HepG2 (cell line): Measurements from ENCODE around the gene NOTCH2. TPM values are rescaled to one million over a fixed set of nuclear protein-coding genes. Genes with fewer than 3 reads are reported as not detected.

Experiments
- ATAC-seq: fragments of 200-7000 bp; cut with Tn5 transposase; 3 replicates; pipeline ENCODE4 v1.9.1; 2020; ENCODE audit warnings: mild to moderate bottlenecking, moderate library complexity
- BruUV-seq: library from RNA; stranded (reverse); fragments of 400-500 nt; replicated peaks from 2 replicates; lab custom pipeline; 2021; lab: Mats Ljungman, UMichigan
- CTCF ChIA-PET: fragments of 300-600 bp; formaldehyde crosslinking; extraction: SDS; loops from one replicate; lab custom pipeline; 2021; ENCODE audit warnings: low total read pairs, inconsistent platforms, low intra/inter-chr PET ratio; lab: Yijun Ruan, JAX
- POLR2A ChIA-PET: fragments of 350-600 bp; sonication (Branson Sonifier 250); formaldehyde crosslinking; loops from one replicate; lab custom pipeline; 2020; ENCODE audit warnings: antibody characterized with exemption, inconsistent platforms; lab: Yijun Ruan, JAX
- DNase-seq: peaks from one replicate; pipeline ENCODE4 v3.0.0-alpha.2; 2015; ENCODE audit warnings: low spot score
- FAIRE-seq: peaks from 3 replicates; lab custom pipeline; 2011; peaks lifted over from hg19 to GRCh38; lab: Jason Lieb, UNC
- H2AFZ ChIP-seq: one replicate; pipeline ENCODE4 v1.6.1; 2011; ENCODE audit warnings: low read length, inconsistent platforms
- H3K27ac ChIP-seq: fragments of 300-600 bp; 3 replicates; pipeline ENCODE4 v1.8.0; 2011; ENCODE audit warnings: mixed run types, mild to moderate bottlenecking, mixed read lengths, low read length, inconsistent platforms; ENCODE audit not compliant: insufficient read depth; ENCODE audit errors: extremely low read length
- H3K27me3 ChIP-seq, 2 experiments: fragments of 200-600 bp in 1 of 2; 2 replicates in 1 of 2; 3 replicates in 1 of 2; pipeline versions ENCODE4 v1.6.0 to v1.8.0; 2011; ENCODE audit warnings: low read length in 2 of 2, mild to moderate bottlenecking in 2 of 2, moderate library complexity in 2 of 2, inconsistent platforms in 1 of 2; ENCODE audit not compliant: insufficient read depth in 2 of 2, control insufficient read depth in 1 of 2
- H3K36me3 ChIP-seq, 2 experiments: fragments of 200-600 bp in 1 of 2; replicated peaks in 1 of 2; 2 replicates in 1 of 2; 3 replicates in 1 of 2; pipeline versions ENCODE4 v1.5.1 to v1.8.0; 2011; ENCODE audit warnings: low read length in 2 of 2, inconsistent platforms in 1 of 2; ENCODE audit not compliant: insufficient read depth in 2 of 2, control insufficient read depth in 1 of 2
- H3K4me1 ChIP-seq: 2 replicates; pipeline ENCODE4 v1.5.1; 2012; ENCODE audit warnings: low read length, inconsistent platforms; ENCODE audit not compliant: insufficient read depth
- H3K4me2 ChIP-seq: 2 replicates; pipeline ENCODE4 v1.6.0; 2011; ENCODE audit warnings: low read depth, low read length, inconsistent platforms
- H3K4me3 ChIP-seq, 3 experiments: fragments of 200-600 bp in 1 of 3; sonication (generic), shearing (Covaris generic) in 1 of 3; replicated peaks in 1 of 3; 2 replicates each; pipeline ENCODE4 v1.5.1; 2011 to 2016; ENCODE audit warnings: low read length in 3 of 3, inconsistent platforms in 2 of 3, low read depth in 2 of 3, mild to moderate bottlenecking in 2 of 3, control low read depth in 1 of 3, mixed read lengths in 1 of 3; ENCODE audit not compliant: insufficient read depth in 1 of 3
- H3K79me2 ChIP-seq: one replicate; pipeline ENCODE4 v1.6.1; 2011; ENCODE audit warnings: low read length, inconsistent platforms; ENCODE audit not compliant: insufficient read depth
- H3K9ac ChIP-seq: 2 replicates; pipeline ENCODE4 v1.6.0; 2011; ENCODE audit warnings: mild to moderate bottlenecking, low read depth, low read length, inconsistent platforms; ENCODE audit not compliant: insufficient read depth
- H3K9me3 ChIP-seq: 2 replicates; pipeline ENCODE4 v1.5.1; 2012; ENCODE audit warnings: mild to moderate bottlenecking, low read length
- H4K20me1 ChIP-seq: 2 replicates; pipeline ENCODE4 v1.6.0; 2011; ENCODE audit warnings: inconsistent platforms, mild to moderate bottlenecking, low read length, moderate library complexity; ENCODE audit not compliant: insufficient read depth
- U2AF2 ChIP-seq: fragments of 200-400 bp; formaldehyde crosslinking; IDR thresholded peaks from 2 replicates; pipeline ENCODE4 v1.6.1; 2017; ENCODE audit warnings: low read depth, mild to moderate bottlenecking, low read length
- WGBS: methylation state at CpG from one replicate; pipeline ENCODE4 v1.1.6; 2017; ENCODE audit warnings: low lambda C conversion rate; 5-methylcytosine and 5-hydroxymethylcytosine counted together
- in situ Hi-C: cut with HindIII; loops from 2 replicates; pipeline ENCODE4 v1.10.0; 2017; ENCODE audit warnings: low pct_unique_long_range_greater_than_20kb; ENCODE audit not compliant: extremely low pct_ligation_motif_present
- intact Hi-C: fragments of 100-400 bp; cut with micrococcal nuclease; formaldehyde crosslinking; loops from one replicate; pipeline ENCODE4 v1.10.0; 2022; ENCODE audit not compliant: unreplicated experiment
- polyA plus RNA-seq, 8 experiments: library from polyadenylated mRNA; depleted of rRNA in 3 of 8; stranded (reverse) in 7 of 8; unstranded in 1 of 8; fragments of >200 nt; fragmentation: Illumina TruSeq in 4 of 8; extraction: Trizol in 4 of 8; gene quantifications; 2 replicates each; pipeline versions ENCODE4 v1.2.1 to v1.2.3, GENCODE V29; 2011 to 2016; ENCODE audit warnings: low read depth in 4 of 8, missing spikeins in 1 of 8, mixed read lengths in 1 of 8; ENCODE audit not compliant: insufficient read depth in 1 of 8
- total RNA-seq, 5 experiments: library from RNA; depleted of rRNA; stranded (reverse); fragments of >200 nt; fragmentation: Illumina TruSeq; extraction: Trizol; gene quantifications; 2 replicates each; pipeline ENCODE4 v1.2.3, GENCODE V29; 2016; ENCODE audit warnings: low read depth in 1 of 5
- TF ChIP-seq, protein P1 (sequence below): sonication (generic); formaldehyde crosslinking; IDR thresholded peaks from 2 replicates; pipeline ENCODE4 v1.5.1; 2020; ENCODE audit warnings: mild to moderate bottlenecking, missing genetic modification reagents, moderate library complexity

Gene NOTCH2
- total and polyA plus RNA-seq, 2 of the 13 experiments (the other 11 are each of a cell fraction or from before 2014, with no cell fraction given), result 4.0 to 11.4 TPM

DNA sequence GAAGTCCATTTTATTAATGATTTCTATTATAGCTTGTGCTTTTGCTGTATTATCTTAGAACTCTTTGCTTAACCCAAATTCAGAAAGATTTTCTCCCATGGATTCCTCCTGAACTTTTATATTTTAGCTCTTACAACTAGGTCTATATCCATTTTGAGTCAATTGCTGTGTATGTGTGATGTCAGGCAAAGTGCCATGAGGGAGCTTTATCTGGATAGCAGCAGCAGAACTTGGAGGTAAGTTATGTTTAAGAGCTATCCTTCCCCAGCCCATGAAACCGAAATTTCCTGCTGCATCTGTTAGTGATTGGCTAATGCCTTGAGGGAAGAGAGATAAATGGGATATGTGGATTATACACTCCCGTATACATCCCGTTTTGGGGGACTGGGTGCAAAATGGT lies 203.0 kb downstream of the NOTCH2 start:
- POLR2A ChIA-PET, result no interaction called here

More for the DNA sequence above, 203.0 kb downstream of the NOTCH2 start:
- no peak overlapping the region for H3K27ac ChIP-seq
- H3K36me3 ChIP-seq, result no peaks in the 10 kb centered on the region
- no peak overlapping the region for H3K4me2 ChIP-seq
- no peaks in the 10 kb centered on the region for H4K20me1 ChIP-seq
- WGBS, result 34% methylated on average over 3 of the region's 3 CpGs
- no peak for DNase-seq
- no peaks in the 10 kb centered on the region for H3K9me3 ChIP-seq
- no peak for FAIRE-seq
- H3K9ac ChIP-seq, result no peak overlapping the region
- TF ChIP-seq U2AF2, result no peak
- TF ChIP-seq, protein P1, sequence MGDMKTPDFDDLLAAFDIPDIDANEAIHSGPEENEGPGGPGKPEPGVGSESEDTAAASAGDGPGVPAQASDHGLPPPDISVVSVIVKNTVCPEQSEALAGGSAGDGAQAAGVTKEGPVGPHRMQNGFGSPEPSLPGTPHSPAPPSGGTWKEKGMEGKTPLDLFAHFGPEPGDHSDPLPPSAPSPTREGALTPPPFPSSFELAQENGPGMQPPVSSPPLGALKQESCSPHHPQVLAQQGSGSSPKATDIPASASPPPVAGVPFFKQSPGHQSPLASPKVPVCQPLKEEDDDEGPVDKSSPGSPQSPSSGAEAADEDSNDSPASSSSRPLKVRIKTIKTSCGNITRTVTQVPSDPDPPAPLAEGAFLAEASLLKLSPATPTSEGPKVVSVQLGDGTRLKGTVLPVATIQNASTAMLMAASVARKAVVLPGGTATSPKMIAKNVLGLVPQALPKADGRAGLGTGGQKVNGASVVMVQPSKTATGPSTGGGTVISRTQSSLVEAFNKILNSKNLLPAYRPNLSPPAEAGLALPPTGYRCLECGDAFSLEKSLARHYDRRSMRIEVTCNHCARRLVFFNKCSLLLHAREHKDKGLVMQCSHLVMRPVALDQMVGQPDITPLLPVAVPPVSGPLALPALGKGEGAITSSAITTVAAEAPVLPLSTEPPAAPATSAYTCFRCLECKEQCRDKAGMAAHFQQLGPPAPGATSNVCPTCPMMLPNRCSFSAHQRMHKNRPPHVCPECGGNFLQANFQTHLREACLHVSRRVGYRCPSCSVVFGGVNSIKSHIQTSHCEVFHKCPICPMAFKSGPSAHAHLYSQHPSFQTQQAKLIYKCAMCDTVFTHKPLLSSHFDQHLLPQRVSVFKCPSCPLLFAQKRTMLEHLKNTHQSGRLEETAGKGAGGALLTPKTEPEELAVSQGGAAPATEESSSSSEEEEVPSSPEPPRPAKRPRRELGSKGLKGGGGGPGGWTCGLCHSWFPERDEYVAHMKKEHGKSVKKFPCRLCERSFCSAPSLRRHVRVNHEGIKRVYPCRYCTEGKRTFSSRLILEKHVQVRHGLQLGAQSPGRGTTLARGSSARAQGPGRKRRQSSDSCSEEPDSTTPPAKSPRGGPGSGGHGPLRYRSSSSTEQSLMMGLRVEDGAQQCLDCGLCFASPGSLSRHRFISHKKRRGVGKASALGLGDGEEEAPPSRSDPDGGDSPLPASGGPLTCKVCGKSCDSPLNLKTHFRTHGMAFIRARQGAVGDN (CRISPR knock-in tag), result no peak
- BruUV-seq, result no TSS peak
- peaks cover 0 to 4% of the 10 kb centered on the region in 2 experiments; a peak in 2 of 5 replicates for H3K27me3 ChIP-seq
- no peak overlapping the region for H3K4me3 ChIP-seq
- no peak for ATAC-seq
- in situ Hi-C loops (loop anchor here (10.0 kb wide), 1 partner anchor 52 kb away; the partner anchor contains the start of gene REG4), intact Hi-C loops (no loop called here)
- no peaks in the 10 kb centered on the region for H3K79me2 ChIP-seq
- H2AFZ ChIP-seq, result no peak overlapping the region
- CTCF ChIA-PET, result no interaction called here
- H3K4me1 ChIP-seq, result peaks cover 5% of the 10 kb centered on the region
